ENCODE results near the gene KLHL7.
"Not testable (repeated sequence)": the region's sequence is repeated elsewhere in the genome, so short reads cannot be mapped to it uniquely, and the experiment has no call there.

The KLHL7 gene

DNA sequence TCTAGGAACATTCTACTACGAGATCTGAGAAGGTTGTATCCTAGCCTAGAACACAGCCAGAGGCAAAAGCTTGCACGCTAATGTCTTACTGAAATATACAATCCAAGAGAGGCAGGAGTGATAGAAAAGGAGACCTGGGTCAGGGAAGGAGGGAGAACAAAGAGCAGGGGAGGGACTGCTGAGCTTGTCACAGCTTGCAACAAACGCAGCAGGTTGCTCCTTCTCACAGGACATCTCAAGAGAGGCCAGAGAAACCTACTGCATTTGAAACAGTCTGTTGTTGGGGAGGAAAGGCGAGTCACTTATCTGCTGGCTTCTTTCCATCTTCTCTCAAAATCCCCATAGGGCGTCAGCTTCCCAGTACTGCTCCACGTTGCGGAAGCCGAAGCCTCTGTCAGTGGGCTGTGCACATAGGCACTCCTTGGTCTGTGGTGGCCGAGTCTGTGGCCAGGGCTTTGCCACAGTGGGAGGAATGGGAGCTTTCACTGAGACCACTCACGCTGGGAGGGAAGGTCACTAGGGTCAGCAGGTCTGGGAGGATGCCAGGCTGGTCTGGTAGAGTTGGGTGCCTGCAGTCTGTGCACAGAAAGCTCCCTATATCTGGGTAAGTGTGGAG is 115.2 kb downstream of the KLHL7 start:
- no peak for DNase-seq

GRCh38 chr7:23222439-23223030 is 117.0 kb downstream of the KLHL7 start:
- no peak for DNase-seq

DNA sequence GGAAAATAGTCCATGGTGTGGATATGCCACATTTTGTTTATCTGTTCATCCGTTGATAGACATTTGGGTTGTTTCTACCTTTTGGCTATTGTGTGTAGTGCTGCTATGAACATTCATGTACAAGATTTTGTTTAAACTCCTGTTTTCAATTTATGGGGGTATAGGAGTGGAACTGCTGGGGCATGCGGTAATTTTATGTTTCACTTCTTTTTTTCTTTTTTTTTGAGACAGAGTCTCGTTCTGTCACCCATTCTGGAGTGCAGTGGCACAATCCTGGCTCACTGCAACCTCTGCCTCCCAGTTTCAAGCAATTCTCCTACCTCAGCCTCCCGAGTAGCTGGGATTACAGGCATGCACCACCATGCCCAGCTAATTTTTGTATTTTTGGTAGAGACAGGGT is 118.8 kb downstream of the KLHL7 start:
- DNase-seq: not testable (repeated sequence)

DNA sequence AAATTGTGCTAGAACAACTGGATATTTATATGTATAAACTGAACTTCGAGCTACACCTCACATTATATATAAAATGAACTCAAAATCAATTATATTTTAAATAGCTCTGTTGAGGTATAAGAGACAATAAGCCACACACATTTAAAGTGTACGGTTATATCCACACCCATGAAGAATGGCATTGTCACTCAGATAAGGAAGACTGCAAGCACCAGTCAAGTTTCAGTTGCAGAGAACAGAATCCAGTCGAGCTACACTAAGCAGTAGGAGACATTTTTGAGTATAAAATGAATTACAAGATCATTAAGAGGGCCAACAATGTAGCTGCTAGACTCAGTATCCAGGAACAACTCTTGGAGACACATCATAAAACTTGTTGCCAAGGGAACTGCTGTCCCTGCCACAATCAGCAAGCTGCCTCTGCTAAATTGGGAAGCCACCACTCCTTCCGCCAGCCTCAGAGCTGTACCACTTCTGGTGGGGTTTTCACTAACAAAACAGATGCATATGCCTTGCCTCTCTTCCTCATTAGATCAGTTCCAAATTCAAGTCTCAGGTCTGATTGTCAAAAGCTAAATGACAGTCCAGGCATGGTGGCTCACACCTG is 121.4 kb downstream of the KLHL7 start:
- DNase-seq: no peak

Measured in activated effector memory CD4-positive, alpha-beta T cell treated with anti-CD3 and anti-CD28 coated beads, Interleukin-2, amount 50 U/mL, for 16 hours (primary cell).